HG02678 (cell line): Measurements from ENCODE around the gene DMD.
"Not testable (repeated sequence)": the region's sequence is repeated elsewhere in the genome, so short reads cannot be mapped to it uniquely, and the experiment has no call there.

Experiments
- ATAC-seq: cut with Tn5 transposase; IDR thresholded peaks from one replicate; pipeline ENCODE4 v1.9.1; 2021; ENCODE audit warnings: mild to moderate bottlenecking, moderate library complexity; ENCODE audit not compliant: unreplicated experiment

Gene DMD

DNA sequence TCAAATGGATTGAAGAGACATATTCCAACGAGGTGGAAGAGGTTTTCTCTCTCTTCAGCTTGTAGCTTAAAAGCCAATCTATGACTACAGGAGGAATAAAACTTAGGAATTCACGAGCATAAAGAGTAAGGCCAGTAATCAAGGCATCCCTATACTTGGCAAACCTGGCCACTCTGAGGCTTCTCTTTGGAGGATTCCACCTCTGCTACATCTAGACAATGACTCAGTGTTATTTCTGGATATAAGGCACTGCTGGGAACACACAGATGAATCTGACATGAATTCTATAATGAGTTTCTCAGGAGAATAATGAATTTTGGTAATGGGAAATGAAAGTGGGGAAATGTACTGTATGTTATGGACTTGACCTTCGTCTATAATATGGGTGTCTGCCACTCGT is 1123.7 kb downstream of the DMD start:
- ATAC-seq, result no peak

DNA sequence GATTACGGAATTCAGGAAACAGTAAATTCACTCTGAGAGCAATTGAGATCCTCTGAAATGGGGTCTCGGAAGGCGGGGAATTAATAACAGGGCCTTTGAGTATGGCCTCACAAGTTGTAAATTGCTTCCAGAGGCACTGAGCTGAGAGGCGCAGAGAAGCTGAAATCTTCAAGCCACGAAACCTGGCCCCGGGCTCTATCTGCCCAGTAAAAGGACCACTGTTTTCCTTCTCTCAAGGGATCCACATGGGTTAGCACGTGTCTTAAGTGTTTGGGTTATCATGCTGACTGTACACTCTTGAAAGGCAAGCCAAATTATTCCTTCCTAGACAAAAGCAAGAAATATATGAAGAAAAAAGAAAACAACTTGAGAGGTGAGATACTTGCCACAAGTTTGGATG is 1126.6 kb downstream of the DMD start:
- no peak for ATAC-seq

DNA sequence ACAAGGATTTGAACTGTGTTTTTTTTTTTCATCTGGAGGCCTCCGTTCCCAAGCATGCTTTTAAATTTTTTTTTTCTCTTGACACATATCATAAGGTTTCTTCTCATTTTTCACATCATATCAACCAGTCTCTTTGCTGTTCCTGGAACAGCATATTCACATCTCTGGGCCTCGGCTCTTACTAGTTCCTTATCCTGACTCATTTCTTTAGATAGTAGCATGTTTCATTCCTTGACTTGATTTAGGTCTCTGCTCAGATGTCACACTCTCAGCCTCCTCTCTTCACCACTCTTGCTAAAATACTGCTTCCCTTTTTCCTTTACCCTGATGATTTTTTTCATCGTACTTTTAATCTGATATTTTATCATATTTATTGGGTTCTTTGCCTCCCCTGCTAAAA is 1163.1 kb downstream of the DMD start:
- ATAC-seq, result no peak

DNA sequence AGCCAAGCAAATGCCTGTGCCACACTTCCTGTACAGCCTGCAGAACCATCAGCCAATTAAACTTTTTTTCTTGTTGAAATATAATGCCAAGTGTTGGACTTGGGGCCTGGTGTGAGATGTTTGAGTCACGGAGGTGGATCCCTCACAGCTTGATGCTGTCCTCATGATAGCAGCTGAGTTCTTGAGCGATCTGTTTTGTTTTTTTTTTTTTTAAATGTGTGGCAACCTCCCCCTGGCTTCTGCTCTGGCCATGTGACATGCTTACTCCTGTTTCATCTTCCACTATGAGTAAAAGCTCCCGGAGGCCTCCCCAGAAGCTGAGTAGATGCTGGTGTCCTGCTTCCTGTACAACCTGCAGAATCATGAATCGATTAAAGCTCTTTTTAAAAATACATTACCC is 1166.2 kb downstream of the DMD start:
- no peak for ATAC-seq

DNA sequence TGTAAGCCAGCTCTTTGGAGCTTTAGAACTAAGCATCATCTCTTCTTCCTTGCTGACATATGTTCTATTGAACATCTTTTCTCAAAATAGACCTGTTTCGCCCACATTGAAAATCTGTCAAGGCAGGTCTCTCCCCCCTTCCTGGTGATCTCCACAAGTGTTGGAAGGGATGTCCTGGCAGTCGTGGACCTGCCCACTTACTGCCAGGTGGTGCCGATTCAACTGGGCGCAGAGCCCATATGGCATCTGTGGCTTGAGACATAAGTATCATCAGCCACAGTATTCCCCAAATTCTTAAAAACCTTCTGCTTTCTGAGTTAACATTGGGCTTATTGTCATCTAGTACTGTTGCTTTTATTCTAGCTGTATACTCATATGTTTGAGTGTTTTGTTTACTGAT is 1170.2 kb downstream of the DMD start:
- no peak for ATAC-seq

DNA sequence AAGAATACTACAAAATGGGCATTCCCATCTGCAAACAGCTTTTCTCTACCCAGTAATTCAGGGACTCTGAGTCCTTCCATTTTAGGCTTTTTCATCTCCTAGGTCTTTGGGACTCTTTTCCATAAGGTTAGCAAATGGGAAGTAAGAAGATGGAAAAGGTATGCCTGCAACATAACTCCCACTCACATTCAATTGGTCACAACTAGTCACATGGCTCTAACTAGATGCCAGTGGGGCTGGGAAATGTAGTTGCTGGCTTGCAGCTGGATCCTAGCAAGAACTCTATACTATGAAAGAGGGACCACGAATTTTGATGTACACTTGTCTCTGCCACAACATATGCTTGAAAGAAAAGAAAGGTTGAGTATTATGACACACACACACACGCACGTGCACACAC is 1184.6 kb downstream of the DMD start:
- ATAC-seq, result no peak

DNA sequence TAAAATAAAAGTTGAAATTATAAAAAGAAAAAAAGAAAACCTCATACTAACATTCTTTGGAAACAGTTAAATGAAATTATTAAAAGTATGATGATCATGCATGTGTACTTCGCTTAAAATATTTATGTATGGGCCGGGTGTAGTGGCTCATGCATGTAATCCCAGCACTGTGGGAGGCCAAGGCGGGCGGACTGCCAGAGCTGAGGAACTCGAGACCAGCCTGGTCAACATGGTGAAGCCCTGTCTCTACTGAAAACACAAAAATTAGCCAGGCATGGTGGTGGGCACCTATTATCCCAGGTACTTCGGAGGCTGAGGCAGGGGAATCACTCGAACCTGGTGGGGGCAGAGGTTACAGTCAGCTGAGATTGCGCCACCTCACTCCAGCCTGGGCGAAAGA is 1187.3 kb downstream of the DMD start:
- ATAC-seq, result no peak

DNA sequence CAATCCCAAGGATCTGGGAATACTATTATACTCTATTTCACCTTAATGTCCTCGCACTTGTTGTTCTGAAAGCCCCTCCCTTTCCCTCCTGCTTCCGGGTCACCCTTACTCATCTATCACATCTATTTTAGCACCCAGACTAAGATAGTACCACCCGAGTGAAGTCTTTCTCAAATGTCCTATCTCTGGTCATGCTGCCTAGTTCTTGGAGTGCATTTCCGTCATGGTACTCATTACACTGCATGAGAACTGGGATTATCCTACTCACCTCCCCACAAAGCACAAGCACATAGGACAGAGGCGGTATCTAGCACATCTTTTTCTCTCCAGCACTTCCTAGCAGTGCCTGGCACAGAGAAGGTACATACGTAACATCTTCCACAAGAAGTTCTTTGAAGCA is 1195.2 kb downstream of the DMD start:
- no peak for ATAC-seq

DNA sequence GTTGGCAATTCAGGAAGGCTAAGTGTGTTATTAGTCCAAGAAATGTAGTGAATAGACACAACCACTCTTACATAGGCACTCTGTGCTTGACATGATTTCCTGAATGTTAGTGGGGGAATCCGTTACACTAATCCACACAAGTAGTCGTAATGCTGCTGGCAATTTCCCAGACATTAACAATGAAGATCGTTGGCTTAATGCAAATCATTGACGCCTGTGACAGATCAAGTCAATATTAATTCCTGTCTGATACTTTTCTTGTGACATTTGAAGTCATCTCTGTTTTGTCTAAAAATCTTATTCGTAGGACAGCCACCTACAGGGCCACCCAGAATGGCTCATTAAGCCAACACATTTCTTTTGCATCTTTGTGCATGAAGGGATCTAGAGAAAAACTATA is 1200.4 kb downstream of the DMD start:
- no peak for ATAC-seq

DNA sequence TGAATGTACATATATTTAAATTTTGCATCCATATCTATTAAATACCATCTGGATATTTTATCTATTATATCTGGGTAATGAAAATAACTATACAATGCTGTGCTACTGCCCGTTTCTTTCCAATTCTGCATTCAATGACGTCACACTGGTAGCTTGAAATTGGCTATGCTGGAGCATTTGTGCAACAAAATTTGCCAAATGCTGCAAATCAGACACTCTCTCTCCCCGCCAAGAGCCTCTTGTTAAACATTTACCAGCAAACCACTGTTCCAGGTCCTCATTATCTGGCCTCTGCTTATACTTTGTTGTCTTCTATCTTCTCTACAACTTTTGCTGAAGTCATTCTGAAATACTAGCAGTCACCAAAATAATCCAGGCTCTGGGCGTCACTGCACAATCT is 1201.1 kb downstream of the DMD start:
- no peak for ATAC-seq

DNA sequence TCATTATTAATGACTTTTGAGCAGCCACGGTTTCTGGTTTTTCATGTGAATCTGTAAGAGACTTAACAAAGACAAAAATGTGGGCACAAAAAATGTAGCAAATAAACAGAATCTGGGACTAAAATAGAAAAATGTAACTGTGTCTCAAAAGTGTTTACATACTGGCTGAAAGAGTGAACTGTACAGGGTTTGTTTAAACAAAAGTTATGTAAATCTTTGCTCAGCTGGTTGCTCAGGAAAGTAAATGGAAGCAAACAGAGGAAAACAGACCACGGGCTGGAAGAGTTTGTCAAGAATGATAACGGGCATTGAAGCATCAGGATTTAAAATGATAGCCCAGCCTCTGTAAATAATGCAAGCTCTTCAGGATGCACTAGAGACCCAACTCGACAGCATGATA is 1217.7 kb downstream of the DMD start:
- ATAC-seq, result no peak

DNA sequence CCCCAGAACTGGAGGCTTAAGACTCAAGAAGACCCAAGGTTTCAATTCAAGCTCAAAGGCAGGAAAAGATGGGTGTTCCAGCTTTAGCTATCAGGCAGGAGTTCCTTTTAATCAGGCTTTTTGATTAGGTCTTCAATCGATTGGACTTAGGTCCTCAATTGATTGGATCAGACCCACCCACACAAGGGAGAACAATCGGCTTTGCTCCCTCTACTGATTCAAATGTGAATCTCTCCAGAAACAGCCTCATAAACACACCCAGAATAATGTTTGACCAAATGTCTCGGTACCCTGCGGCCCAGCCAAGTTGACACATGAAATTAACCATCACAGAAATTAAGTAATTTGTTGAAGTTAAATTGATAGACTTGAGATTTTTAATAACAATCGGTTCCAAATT is 1222.4 kb downstream of the DMD start:
- ATAC-seq, result no peak

DNA sequence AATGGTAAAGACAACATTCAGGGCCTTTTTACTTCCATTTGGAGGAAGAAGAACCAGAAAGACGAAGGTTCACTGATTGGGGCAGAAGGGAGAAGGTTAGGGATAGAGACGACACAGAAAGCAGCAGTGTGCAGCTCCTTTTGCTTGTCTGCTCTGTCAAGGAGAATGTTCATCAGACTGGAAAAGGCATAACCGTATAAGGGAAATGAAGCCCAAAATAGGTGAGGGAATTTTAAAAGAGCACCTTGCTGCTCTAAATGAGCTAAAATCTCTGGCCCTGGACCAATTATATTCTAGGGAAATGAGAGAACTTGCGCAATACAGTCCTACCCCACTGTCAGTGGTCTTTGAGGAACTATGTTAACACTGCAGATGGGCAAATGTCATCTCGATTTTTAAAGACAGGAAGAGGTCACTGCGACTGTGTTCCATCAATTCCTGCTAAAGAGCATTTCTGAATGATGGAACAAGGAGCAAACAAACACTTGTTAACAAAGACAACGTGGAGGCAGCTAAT is 1229.7 kb downstream of the DMD start:
- ATAC-seq, result no peak

DNA sequence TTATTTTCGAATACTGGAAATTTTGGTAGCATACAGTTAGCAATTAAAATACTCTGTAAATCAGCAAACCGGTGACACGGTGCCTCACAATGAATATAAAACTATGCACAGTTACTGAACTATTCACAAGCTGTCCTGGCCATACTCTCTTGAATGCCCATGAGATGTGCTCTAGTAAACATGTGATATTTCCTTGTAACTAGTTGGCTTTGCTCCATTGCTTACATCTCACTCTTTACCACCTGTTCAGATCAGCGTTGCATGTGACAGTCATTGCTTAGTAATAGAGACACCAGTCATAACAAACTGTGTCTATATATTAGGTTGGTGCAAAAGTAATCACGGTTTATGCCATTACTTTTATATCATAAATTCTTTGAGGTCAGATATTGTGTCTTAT is 1241.6 kb downstream of the DMD start:
- ATAC-seq, result no peak

DNA sequence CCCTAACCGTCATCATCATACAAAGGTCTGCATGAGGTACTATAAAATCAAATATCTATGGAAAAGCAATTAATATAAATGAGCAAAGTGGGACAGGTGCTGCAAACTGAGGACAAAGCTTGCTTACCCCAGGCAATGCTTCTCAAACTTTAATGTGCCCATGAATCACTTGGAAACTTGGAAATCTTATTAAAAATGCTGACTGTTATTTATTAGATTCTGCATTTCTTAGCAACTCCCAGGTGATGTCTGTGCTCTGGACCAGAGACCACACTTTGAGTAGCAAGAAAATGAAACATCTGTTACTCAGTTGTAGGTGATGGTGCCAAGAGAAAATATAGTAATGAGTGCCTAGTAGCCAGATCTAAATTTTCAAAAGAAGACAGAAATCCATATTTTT is 1249.1 kb downstream of the DMD start:
- ATAC-seq, result no peak

DNA sequence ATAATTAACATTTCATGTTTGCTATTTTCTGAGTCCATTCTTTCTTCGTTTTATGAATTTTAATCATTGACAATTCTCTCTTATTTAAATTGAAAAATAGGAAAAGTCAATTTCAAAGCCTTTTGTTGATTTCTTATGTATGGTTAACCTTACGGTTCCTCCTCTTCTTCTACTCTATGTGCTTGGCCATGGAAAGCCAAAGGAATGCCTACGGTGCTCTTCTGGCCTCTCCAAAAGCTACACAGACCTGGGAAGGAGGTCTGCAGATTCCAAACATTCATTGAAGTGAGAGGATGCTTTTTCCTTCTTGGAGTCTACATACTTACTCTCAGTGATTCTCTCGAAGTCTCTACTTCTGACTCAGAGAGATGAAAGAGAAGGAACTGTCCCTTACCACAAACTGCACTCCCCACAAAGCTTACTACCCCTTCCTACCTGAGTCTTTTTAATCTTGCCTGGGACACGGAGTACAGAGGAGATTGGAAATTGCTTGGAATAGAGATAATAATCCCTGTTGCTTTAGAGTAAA is 1276.4 kb downstream of the DMD start:
- ATAC-seq, result no peak

DNA sequence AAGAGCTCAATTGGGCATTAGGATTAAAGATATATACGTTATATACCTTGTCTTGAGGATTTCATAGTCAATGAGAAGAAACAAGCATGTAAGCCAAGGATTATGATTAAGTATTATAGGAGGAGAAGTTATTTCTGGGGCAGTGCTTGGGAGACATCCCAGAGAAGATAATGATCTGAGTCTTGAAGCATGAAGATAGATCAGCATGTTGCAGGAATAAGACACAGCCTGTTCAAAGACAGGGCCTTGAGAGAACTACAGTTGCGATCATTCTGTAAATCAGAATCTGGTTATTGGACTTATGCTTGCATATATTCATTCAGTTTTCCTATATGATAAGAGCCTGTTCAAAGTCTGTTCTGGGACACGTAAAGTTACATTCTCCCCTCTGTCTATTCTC is 1277.3 kb downstream of the DMD start:
- ATAC-seq, result no peak

DNA sequence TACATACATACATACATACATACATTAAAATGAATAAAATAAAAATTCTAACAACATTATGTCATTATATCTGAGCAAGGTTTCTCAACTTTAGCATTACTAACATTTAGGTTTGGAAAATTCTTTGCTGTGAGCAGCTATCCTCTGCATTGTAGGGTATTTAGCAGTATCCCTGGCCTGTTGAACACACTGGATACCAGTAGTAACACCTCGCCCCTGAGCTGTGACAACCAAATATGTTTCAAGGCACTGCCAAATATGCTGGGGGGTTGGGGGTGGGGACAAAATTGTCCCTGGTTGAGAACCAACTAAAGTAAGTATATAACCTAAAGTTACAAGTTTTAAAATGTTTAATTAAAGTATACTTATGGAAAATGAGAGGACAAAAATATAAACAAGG is 1278.6 kb downstream of the DMD start:
- no peak for ATAC-seq

DNA sequence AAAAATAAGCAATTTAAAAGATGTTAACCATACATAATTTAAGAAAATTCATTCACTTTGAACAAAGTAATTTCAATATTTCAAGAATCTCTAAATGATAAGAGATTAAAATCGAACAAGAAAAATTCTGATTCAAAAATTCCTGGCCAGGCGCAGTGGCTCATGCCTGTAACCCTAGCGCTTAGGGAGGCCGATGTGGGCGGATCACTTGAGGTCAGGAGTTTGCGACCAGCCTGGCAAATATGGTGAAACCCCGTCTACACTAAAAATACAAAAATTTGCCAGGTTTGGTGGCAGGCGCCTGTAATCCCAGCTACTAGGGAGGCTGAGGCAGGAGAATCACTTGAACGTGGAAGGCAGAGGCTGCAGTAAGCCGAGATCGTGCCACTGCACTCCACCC is 1279.0 kb downstream of the DMD start:
- not testable (repeated sequence) for ATAC-seq

DNA sequence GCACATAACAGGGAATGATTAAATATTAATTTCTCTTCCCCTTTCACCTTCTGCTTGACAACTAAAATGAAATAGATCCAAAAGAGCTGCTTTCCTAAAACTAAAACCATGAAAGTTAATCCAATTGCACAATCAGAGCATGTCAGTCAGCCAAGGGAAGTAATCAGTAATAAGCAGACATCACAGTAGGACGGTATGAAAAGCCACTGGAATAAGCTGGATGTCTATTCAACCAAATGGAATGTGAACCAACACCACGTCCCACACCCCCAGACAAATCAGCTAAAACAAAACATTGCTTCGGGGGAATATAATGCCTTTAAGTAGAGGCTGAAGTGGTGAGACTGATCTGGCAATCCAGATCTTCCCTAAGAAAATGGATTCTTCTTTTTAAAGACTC is 1280.1 kb downstream of the DMD start:
- no peak for ATAC-seq

DNA sequence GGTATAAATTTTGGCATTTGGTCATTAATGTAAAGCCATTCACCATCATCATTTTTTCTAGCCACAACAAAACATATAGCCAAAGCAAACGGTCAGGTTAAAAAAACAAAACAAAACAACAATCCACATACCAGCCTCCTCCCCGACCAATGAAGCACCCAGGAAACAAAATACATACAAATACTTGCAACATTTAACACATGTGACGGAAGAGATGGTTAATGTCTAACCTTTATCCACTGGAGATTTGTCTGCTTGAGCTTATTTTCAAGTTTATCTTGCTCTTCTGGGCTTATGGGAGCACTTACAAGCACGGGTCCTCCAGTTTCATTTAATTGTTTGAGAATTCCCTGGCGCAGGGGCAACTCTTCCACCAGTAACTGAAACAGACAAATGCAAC is 1282.0 kb downstream of the DMD start:
- no peak for ATAC-seq

DNA sequence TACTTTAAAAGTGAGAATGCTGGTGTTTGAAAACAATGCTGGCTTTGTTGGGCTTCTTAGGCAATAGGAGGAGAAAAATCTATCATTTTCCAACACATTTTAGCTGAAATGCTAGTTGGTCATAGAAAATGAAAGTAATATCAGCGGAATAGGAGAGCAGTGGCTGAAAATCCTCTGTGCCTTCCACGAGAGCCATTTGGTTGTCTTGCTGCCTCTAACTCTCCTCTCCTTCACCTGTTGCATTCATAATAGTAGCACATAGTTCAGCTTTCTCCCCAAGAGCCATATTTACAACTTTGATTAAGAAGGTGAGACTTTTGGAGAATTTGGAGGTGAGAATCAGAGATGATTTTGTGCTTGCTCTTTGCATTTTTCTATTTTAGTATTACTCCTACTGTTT is 1290.1 kb downstream of the DMD start:
- ATAC-seq, result no peak

DNA sequence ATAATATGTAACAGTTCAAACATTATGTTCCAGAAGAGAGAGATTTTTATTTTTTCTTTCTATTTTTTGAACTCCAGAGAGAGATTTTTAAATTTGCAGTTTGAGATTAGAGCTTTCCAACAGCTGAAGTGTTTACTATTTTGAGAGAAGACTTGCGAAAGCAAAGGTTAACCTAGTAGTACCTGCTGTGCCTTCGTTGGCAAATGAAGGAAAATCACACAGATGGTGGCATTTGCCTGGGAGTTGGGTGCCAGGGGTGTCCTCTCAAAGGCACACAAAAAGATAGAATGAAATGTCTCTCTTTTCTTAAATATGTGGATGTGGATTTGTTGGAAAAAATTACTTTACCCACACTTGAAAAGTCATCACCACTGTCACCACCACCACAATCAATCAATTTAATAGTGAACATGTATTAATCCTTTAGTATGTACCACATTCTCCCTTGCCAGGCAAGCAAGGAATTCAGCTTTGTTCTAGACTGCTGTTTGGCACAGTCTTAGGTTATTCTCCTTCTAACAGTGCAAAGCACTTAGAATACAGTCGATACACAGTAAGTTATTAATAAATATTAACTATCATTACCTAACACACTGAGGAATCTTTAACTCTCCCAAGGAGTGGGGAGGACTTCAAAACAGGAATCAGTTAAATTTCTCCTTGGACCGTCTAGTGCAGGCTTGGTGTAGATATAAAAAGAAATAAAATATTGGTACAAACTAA is 1301.3 kb downstream of the DMD start:
- ATAC-seq, result no peak
